Upper lobe of left lung (tissue), 6 donors: Measurements from ENCODE around the gene HDAC8. TPM values are rescaled to one million over a fixed set of nuclear protein-coding genes. Genes with fewer than 3 reads are reported as not detected.

Experiments
- ATAC-seq, 2 donors: fragments of 200-7000 bp; cut with Tn5 transposase; one replicate each; pipeline ENCODE4 v1.9.1; 2022; ENCODE audit warnings: mild to moderate bottlenecking in 2 of 2, moderate library complexity in 2 of 2; ENCODE audit not compliant: low FRiP score in 2 of 2
- DNase-seq, 2 donors: peaks; one replicate each; pipeline ENCODE4 v3.0.0-alpha.2; 2019 to 2020
- H3K27ac ChIP-seq, 4 donors: fragments of 200-600 bp; sonication (generic); one replicate each; pipeline ENCODE4 v1.5.1; 2016 to 2019
- H3K27me3 ChIP-seq, 4 donors: fragments of 200-600 bp; sonication (generic); one replicate each; pipeline ENCODE4 v1.5.1; 2017 to 2019
- H3K36me3 ChIP-seq, 4 donors: fragments of 200-600 bp; sonication (generic); one replicate each; pipeline ENCODE4 v1.5.1; 2016 to 2019
- H3K4me1 ChIP-seq, 4 donors: fragments of 200-600 bp; sonication (generic); one replicate each; pipeline ENCODE4 v1.5.1; 2018 to 2019
- H3K4me3 ChIP-seq, 4 donors: fragments of 200-600 bp; sonication (generic); one replicate each; pipeline ENCODE4 v1.5.1; 2017 to 2019; ENCODE audit warnings: mild to moderate bottlenecking in 2 of 4, moderate library complexity in 1 of 4
- H3K9me3 ChIP-seq, 4 donors: fragments of 200-600 bp; sonication (generic); one replicate each; pipeline ENCODE4 v1.5.1; 2018 to 2019
- EP300 ChIP-seq, 4 donors: sonication (generic); formaldehyde crosslinking; IDR thresholded peaks; one replicate each; pipeline ENCODE4 v1.5.1; 2017; ENCODE audit warnings: antibody characterized with exemption in 4 of 4, control low read depth in 2 of 4
- POLR2A ChIP-seq, 4 donors: fragments of 450-650 bp; IDR thresholded peaks; one replicate each; pipeline ENCODE4 v1.5.1; 2016 to 2017; ENCODE audit warnings: antibody characterized with exemption in 4 of 4, mild to moderate bottlenecking in 2 of 4
- POLR2AphosphoS5 ChIP-seq, 2 donors: sonication (generic); formaldehyde crosslinking; IDR thresholded peaks; one replicate each; pipeline ENCODE4 v1.5.1; 2017; ENCODE audit warnings: antibody characterized with exemption in 2 of 2
- WGBS, 2 donors: methylation state at CpG; one replicate each; pipeline ENCODE4 v1.1.5; 2017 to 2018; 5-methylcytosine and 5-hydroxymethylcytosine counted together
- total RNA-seq, 6 donors: library from RNA; depleted of rRNA in 4 of 6; stranded (reverse); fragments of >200 nt in 4 of 6; gene quantifications; one replicate each; pipeline versions ENCODE4 v1.1.0 to v1.2.1, GENCODE V29; 2016 to 2021
- TF ChIP-seq, protein P1 (sequence below), 6 experiments: fragments of 450-650 bp in 4 of 6; fragments of 200-600 bp in 2 of 6; sonication (generic) in 2 of 6; IDR thresholded peaks; one replicate each; pipeline ENCODE4 v1.5.1; 2016 to 2019; ENCODE audit warnings: antibody characterized with exemption in 6 of 6
- donor health status: DM: no; HTN: no; CAD: no; lungs with moderate emphysema.
- donor health status: DM: no; HTN: yes; CAD: no; lungs with severe emphysema.

The HDAC8 gene
- total RNA-seq, 6 donors from 2014 or later = 21.5 to 56.6 (median 35.0) TPM

GRCh38 chrX:72393836-72394517 is 178.7 kb downstream of the HDAC8 start:
- no peak for DNase-seq
- no peaks in the 10 kb centered on the region for H3K27me3 ChIP-seq
- H3K4me3 ChIP-seq = no peak overlapping the region
- H3K27ac ChIP-seq = no peak overlapping the region
- no peaks in the 10 kb centered on the region for H3K9me3 ChIP-seq
- H3K36me3 ChIP-seq = no peaks in the 10 kb centered on the region
- WGBS, 2 donors = 66 to 91% methylated on average over 7 to 8 of the region's 8 CpGs
- TF ChIP-seq EP300 (IDR thresholded peaks at IDR 0.05) (no peak), POLR2AphosphoS5 (IDR thresholded peaks at IDR 0.05) (no peak), POLR2A (IDR thresholded peaks at IDR 0.05) (no peak)
- TF ChIP-seq, protein P1, sequence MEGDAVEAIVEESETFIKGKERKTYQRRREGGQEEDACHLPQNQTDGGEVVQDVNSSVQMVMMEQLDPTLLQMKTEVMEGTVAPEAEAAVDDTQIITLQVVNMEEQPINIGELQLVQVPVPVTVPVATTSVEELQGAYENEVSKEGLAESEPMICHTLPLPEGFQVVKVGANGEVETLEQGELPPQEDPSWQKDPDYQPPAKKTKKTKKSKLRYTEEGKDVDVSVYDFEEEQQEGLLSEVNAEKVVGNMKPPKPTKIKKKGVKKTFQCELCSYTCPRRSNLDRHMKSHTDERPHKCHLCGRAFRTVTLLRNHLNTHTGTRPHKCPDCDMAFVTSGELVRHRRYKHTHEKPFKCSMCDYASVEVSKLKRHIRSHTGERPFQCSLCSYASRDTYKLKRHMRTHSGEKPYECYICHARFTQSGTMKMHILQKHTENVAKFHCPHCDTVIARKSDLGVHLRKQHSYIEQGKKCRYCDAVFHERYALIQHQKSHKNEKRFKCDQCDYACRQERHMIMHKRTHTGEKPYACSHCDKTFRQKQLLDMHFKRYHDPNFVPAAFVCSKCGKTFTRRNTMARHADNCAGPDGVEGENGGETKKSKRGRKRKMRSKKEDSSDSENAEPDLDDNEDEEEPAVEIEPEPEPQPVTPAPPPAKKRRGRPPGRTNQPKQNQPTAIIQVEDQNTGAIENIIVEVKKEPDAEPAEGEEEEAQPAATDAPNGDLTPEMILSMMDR (IDR thresholded peaks at IDR 0.05) = no peak
- no peak for ATAC-seq
- no peaks in the 10 kb centered on the region for H3K4me1 ChIP-seq

DNA sequence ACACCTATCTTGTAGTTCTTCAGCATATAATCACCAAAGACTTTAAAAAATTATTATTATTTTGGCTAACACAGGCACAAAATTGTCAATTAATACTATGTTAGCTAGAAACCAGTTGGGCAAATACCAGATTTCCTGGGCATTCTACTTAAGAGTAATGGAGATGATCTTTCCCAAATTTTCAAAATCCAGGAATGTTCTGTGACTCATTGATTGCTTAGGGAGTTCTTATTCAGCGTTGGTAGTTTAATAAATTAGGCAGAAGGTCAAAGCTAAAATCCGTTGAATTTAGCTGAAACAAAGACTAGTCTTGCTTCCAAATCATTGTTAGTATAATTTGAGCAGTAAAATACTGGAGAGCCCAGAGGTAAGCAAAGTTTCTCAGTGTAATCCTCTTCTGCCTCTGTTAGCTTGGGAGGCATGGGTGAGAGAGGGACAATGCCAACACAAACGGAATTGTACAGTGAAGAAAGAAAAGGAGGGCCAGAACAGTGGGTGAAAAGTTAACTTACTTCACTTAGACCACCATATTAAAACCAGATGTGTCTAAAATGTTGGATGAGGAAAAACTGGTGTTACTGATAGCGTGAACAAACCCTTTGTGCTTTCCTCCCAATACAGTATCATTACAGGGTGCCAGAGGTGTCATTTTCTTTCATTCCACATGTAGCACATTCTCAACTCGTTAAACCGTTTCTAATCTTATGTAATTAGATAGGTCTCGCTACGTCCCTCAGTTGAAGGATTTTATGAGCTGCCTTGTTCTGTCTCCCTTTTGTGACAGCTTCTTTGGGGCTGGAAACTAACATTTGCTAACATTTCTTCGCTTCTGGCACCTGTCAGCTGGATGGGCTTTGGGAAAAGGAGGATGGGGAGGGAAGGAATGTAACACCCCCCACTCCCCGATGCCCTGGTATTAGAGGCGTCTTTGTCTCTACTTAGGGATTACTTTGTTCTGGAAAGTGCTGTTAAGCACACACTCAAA is 179.5 kb downstream of the HDAC8 start:
- 73 to 89% methylated on average over 11 of the region's 11 CpGs for WGBS, 2 donors
- H3K36me3 ChIP-seq = no peaks in the 10 kb centered on the region
- H3K4me1 ChIP-seq = no peaks in the 10 kb centered on the region
- ATAC-seq (no peak), DNase-seq (no peak)
- TF ChIP-seq POLR2A (IDR thresholded peaks at IDR 0.05) = no peak
- no peak for TF ChIP-seq POLR2AphosphoS5 (IDR thresholded peaks at IDR 0.05)
- no peak for TF ChIP-seq EP300 (IDR thresholded peaks at IDR 0.05)
- no peak overlapping the region for H3K4me3 ChIP-seq
- no peaks in the 10 kb centered on the region for H3K9me3 ChIP-seq
- no peaks in the 10 kb centered on the region for H3K27me3 ChIP-seq
- H3K27ac ChIP-seq = no peak overlapping the region

DNA sequence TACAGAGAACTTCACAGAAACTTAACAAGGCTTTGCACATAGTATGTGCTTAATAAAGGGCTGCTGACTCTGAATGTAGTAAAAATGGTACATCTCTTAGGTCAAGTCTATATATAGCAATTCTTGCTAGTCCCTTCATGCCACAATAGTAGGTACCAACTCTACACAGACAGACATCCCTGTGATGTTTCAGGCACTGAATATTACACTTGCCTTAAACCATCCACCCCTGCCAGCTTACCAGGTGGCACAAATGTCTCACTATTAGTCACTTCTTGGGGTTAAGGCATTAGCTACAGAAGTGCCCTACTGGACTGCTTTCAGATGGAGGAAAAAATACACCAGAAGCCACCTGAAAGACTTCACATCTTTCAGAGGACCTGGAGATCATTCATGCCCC is 180.6 kb downstream of the HDAC8 start:
- H3K4me3 ChIP-seq = no peak overlapping the region
- H3K27ac ChIP-seq = no peak overlapping the region
- no peaks in the 10 kb centered on the region for H3K4me1 ChIP-seq
- H3K27me3 ChIP-seq = no peaks in the 10 kb centered on the region
- DNase-seq = no peak
- TF ChIP-seq EP300 (IDR thresholded peaks at IDR 0.05) = no peak
- TF ChIP-seq, protein P1 (IDR thresholded peaks at IDR 0.05) = no peak
- no peak for TF ChIP-seq POLR2A (IDR thresholded peaks at IDR 0.05)
- no peak for TF ChIP-seq POLR2AphosphoS5 (IDR thresholded peaks at IDR 0.05)
- H3K36me3 ChIP-seq = no peaks in the 10 kb centered on the region
- H3K9me3 ChIP-seq = no peaks in the 10 kb centered on the region
- no peak for ATAC-seq

- ATAC-seq = no peak
- Histone ChIP-seq H3K9me3 (no peaks in the 10 kb centered on the region), H3K36me3 (no peaks in the 10 kb centered on the region), H3K4me3 (no peak overlapping the region), H3K27ac (no peak overlapping the region), H3K27me3 (no peaks in the 10 kb centered on the region), H3K4me1 (peaks cover 0 to 2% (median under 1%) of the 10 kb centered on the region in 4 donors)
- no peak for DNase-seq
- TF ChIP-seq, protein P1 (IDR thresholded peaks at IDR 0.05) = no peak
- TF ChIP-seq POLR2A (IDR thresholded peaks at IDR 0.05) (no peak), EP300 (IDR thresholded peaks at IDR 0.05) (no peak), POLR2AphosphoS5 (IDR thresholded peaks at IDR 0.05) (no peak)
- WGBS, 2 donors = 66 to 93% methylated on average over 3 of the region's 3 CpGs
Observed at GRCh38 chrX:72387247-72387646, 185.4 kb downstream of the HDAC8 start.

- TF ChIP-seq POLR2AphosphoS5 (IDR thresholded peaks at IDR 0.05) = no peak
- ATAC-seq (peak in 1 of 2 donors; percentile 46), DNase-seq (no peak)
- H3K4me1 ChIP-seq = peaks cover 0 to 14% (median 3%) of the 10 kb centered on the region in 4 donors
- no peaks in the 10 kb centered on the region for H3K27me3 ChIP-seq
- H3K27ac ChIP-seq = peak overlapping the region in 1 of 4 donors; percentile 30
- 28 to 43% methylated on average over 3 to 4 of the region's 4 CpGs for WGBS, 2 donors
- H3K4me3 ChIP-seq = no peak overlapping the region
- H3K9me3 ChIP-seq = no peaks in the 10 kb centered on the region
- no peaks in the 10 kb centered on the region for H3K36me3 ChIP-seq
Observed at GRCh38 chrX:72382202-72382595, 190.4 kb downstream of the HDAC8 start.
